DOHH2 (cell line): ENCODE data around the gene ARHGEF4.

Experiments
- CTCF ChIP-seq: fragments of 200-600 bp; sonication (generic); IDR thresholded peaks from one replicate; pipeline ENCODE4 v1.5.1; 2014; ENCODE audit warnings: antibody characterized with exemption, mild to moderate bottlenecking, low read depth, low read length; ENCODE audit not compliant: poor library complexity, severe bottlenecking
- EZH2phosphoT487 ChIP-seq: fragments of 200-600 bp; sonication (generic); IDR thresholded peaks from 2 replicates; pipeline ENCODE4 v1.6.1; 2017; ENCODE audit warnings: borderline replicate concordance, mild to moderate bottlenecking, antibody characterized with exemption, low read length, moderate library complexity, mixed read lengths

GRCh38 chr2:130796290-130796689, 40.4 kb upstream of the ARHGEF4 start:
- no peak for TF ChIP-seq CTCF
- TF ChIP-seq EZH2phosphoT487, result no peak
